A673 (cell line): ENCODE results near the gene SLC39A10. TPM values are rescaled to one million over a fixed set of nuclear protein-coding genes. Genes with fewer than 3 reads are reported as not detected.
A peak's percentile ranks its signal among the peaks of the same experiment; 100 is the strongest.

ENCODE experiments used
- Bru-seq: library from RNA; stranded (reverse); fragments of 400-500 nt; gene quantifications from one replicate; lab custom pipeline; 2021; lab: Mats Ljungman, UMichigan
- BruChase-seq, 2 experiments: library from RNA; stranded (reverse); fragments of 400-500 nt; gene quantifications; one replicate each; lab custom pipeline; 2021; lab: Mats Ljungman, UMichigan
- BruUV-seq: library from RNA; stranded (reverse); fragments of 400-500 nt; replicated peaks from 2 replicates; lab custom pipeline; 2021; lab: Mats Ljungman, UMichigan
- CTCF ChIA-PET: fragments of 300-600 bp; sonication (Branson Sonifier 250); formaldehyde crosslinking; loops from one replicate; lab custom pipeline; 2022; ENCODE audit warnings: antibody characterized with exemption; lab: Charles Lee
- POLR2A ChIA-PET: fragments of 300-600 bp; sonication (Branson Sonifier 250); formaldehyde crosslinking; loops from one replicate; lab custom pipeline; 2022; ENCODE audit warnings: antibody characterized with exemption; ENCODE audit not compliant: low non-redundant PET; lab: Charles Lee
- DNase-seq: peaks from one replicate; pipeline ENCODE4 v3.0.0-alpha.2; 2015; ENCODE audit warnings: low spot score
- H3K27ac ChIP-seq: fragments of 200-600 bp; sonication (generic); 2 replicates; pipeline ENCODE4 v1.5.1; 2016; ENCODE audit warnings: mixed run types, low read depth, mild to moderate bottlenecking, mixed read lengths, antibody characterized with exemption, low read length; ENCODE audit not compliant: poor library complexity, severe bottlenecking
- H3K27me3 ChIP-seq: fragments of 200-600 bp; sonication (generic); replicated peaks from 2 replicates; pipeline ENCODE4 v1.6.1; 2017; ENCODE audit warnings: mixed run types, low read depth, mild to moderate bottlenecking, mixed read lengths, antibody characterized with exemption, low read length; ENCODE audit not compliant: insufficient read depth, poor library complexity
- H3K36me3 ChIP-seq: fragments of 200-600 bp; sonication (generic); 2 replicates; pipeline ENCODE4 v1.6.1; 2016; ENCODE audit warnings: mixed run types, mild to moderate bottlenecking, mixed read lengths, antibody characterized with exemption, low read length; ENCODE audit not compliant: insufficient read depth, poor library complexity, severe bottlenecking
- H3K4me1 ChIP-seq: fragments of 200-600 bp; sonication (generic); 2 replicates; pipeline ENCODE4 v1.6.1; 2017; ENCODE audit warnings: mixed run types, mild to moderate bottlenecking, mixed read lengths, antibody characterized with exemption, low read length; ENCODE audit not compliant: insufficient read depth, poor library complexity, severe bottlenecking
- H3K4me3 ChIP-seq: fragments of 200-600 bp; sonication (generic); 2 replicates; pipeline ENCODE4 v1.5.1; 2016; ENCODE audit warnings: low read depth, mixed run types, mild to moderate bottlenecking, mixed read lengths, low read length; ENCODE audit not compliant: poor library complexity, severe bottlenecking
- H3K9me3 ChIP-seq: fragments of 200-600 bp; sonication (generic); 2 replicates; pipeline ENCODE4 v1.6.1; 2016; ENCODE audit warnings: mixed run types, low read depth, mild to moderate bottlenecking, mixed read lengths, antibody characterized with exemption, low read length; ENCODE audit not compliant: poor library complexity, severe bottlenecking
- EZH2 ChIP-seq: fragments of 200-600 bp; sonication (generic); IDR thresholded peaks from 2 replicates; pipeline ENCODE4 v1.6.1; 2017; ENCODE audit warnings: borderline replicate concordance, low read depth, mild to moderate bottlenecking, mixed read lengths, antibody characterized with exemption, low read length; ENCODE audit not compliant: poor library complexity, severe bottlenecking
- intact Hi-C: fragments of 100-400 bp; cut with micrococcal nuclease; formaldehyde crosslinking; loops from one replicate; pipeline ENCODE4 v1.10.0; 2022; ENCODE audit not compliant: unreplicated experiment
- long read RNA-seq: library from polyadenylated mRNA; stranded (forward); transcript quantifications from one replicate; pipeline ENCODE4 v2.0.0, GENCODE V29; 2022
- total RNA-seq: library from RNA; stranded (reverse); gene quantifications from 2 replicates; pipeline ENCODE4 v1.2.3, GENCODE V29; 2021
- TF ChIP-seq, protein P1 (sequence below): fragments of 300-800, 200-600 bp; sonication (generic); conservative IDR thresholded peaks from 2 replicates; pipeline ENCODE4 v1.5.1; 2017; ENCODE audit warnings: low read depth, mild to moderate bottlenecking, antibody characterized with exemption, low read length, moderate library complexity, mixed read lengths

SLC39A10 gene, protein sequence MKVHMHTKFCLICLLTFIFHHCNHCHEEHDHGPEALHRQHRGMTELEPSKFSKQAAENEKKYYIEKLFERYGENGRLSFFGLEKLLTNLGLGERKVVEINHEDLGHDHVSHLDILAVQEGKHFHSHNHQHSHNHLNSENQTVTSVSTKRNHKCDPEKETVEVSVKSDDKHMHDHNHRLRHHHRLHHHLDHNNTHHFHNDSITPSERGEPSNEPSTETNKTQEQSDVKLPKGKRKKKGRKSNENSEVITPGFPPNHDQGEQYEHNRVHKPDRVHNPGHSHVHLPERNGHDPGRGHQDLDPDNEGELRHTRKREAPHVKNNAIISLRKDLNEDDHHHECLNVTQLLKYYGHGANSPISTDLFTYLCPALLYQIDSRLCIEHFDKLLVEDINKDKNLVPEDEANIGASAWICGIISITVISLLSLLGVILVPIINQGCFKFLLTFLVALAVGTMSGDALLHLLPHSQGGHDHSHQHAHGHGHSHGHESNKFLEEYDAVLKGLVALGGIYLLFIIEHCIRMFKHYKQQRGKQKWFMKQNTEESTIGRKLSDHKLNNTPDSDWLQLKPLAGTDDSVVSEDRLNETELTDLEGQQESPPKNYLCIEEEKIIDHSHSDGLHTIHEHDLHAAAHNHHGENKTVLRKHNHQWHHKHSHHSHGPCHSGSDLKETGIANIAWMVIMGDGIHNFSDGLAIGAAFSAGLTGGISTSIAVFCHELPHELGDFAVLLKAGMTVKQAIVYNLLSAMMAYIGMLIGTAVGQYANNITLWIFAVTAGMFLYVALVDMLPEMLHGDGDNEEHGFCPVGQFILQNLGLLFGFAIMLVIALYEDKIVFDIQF
- total RNA-seq: 42.3 and 58.2 TPM in 2 replicates
- Bru-seq, nascent RNA: percentile 81 among the genes with signal in this experiment
- percentile 82 among the genes with signal in this experiment for BruChase-seq, experiment 1, labeled RNA remaining after a 2-hour chase
- percentile 82 among the genes with signal in this experiment for BruChase-seq, experiment 2, labeled RNA remaining after a 6-hour chase
- long read RNA-seq, full-length matches to known transcripts: 50 of 76 reads
- long read RNA-seq, partial matches to known transcripts: 19 of 76 reads
- long read RNA-seq, other reads (novel, unspliced or antisense): 7 of 76 reads

GRCh38 chr2:195656859-195657633 is at the start of gene SLC39A10:
Gene SLC39A10, plus strand, starts transcription at chr2:195657226. Its CDS starts 22,817 bp downstream, at chr2:195680043.
- Histone ChIP-seq H3K27ac (peak within 1 kb of the TSS; percentile 93), H3K36me3 (no peaks in the 10 kb centered on the region), H3K27me3 (no peaks in the 10 kb centered on the region), H3K4me3 (peak within 1 kb of the TSS; percentile 88), H3K9me3 (no peaks in the 10 kb centered on the region), H3K4me1 (peaks cover 14% of the 10 kb centered on the region)
- TF ChIP-seq, protein P1, sequence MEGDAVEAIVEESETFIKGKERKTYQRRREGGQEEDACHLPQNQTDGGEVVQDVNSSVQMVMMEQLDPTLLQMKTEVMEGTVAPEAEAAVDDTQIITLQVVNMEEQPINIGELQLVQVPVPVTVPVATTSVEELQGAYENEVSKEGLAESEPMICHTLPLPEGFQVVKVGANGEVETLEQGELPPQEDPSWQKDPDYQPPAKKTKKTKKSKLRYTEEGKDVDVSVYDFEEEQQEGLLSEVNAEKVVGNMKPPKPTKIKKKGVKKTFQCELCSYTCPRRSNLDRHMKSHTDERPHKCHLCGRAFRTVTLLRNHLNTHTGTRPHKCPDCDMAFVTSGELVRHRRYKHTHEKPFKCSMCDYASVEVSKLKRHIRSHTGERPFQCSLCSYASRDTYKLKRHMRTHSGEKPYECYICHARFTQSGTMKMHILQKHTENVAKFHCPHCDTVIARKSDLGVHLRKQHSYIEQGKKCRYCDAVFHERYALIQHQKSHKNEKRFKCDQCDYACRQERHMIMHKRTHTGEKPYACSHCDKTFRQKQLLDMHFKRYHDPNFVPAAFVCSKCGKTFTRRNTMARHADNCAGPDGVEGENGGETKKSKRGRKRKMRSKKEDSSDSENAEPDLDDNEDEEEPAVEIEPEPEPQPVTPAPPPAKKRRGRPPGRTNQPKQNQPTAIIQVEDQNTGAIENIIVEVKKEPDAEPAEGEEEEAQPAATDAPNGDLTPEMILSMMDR: no peak
- TF ChIP-seq EZH2: no peak
- intact Hi-C loops: loop anchor here (5.0 kb wide), 1 partner anchor 85 kb away; no protein-coding TSS in a partner anchor
- peak; percentile 99 for DNase-seq
- no TSS peak for BruUV-seq
- ChIA-PET POLR2A (interaction anchor here (0.6 kb wide), 2 partner anchors 580 to 1774 kb away, joined by 3 to 8 read pairs; no protein-coding TSS in a partner anchor), CTCF (interaction anchor here (0.6 to 1.3 kb wide), 15 partner anchors 9 to 1970 kb away, joined by 3 to 5 read pairs (median 3); partner anchors contain the start of gene DNAH7)

- no peak for TF ChIP-seq EZH2
- TF ChIP-seq, protein P1: no peak
- Histone ChIP-seq H3K27ac (no peak overlapping the region), H3K4me1 (no peaks in the 10 kb centered on the region), H3K36me3 (no peaks in the 10 kb centered on the region), H3K27me3 (no peaks in the 10 kb centered on the region), H3K4me3 (no peak overlapping the region), H3K9me3 (no peaks in the 10 kb centered on the region)
- no TSS peak for BruUV-seq
- no peak for DNase-seq
- intact Hi-C loops: no loop called here
- ChIA-PET CTCF (no interaction called here), POLR2A (no interaction called here)
These were observed 48.1 kb upstream of the SLC39A10 start for GRCh38 chr2:195608768-195609454.
